Measurements from ENCODE around the gene PIN1.

DNA sequence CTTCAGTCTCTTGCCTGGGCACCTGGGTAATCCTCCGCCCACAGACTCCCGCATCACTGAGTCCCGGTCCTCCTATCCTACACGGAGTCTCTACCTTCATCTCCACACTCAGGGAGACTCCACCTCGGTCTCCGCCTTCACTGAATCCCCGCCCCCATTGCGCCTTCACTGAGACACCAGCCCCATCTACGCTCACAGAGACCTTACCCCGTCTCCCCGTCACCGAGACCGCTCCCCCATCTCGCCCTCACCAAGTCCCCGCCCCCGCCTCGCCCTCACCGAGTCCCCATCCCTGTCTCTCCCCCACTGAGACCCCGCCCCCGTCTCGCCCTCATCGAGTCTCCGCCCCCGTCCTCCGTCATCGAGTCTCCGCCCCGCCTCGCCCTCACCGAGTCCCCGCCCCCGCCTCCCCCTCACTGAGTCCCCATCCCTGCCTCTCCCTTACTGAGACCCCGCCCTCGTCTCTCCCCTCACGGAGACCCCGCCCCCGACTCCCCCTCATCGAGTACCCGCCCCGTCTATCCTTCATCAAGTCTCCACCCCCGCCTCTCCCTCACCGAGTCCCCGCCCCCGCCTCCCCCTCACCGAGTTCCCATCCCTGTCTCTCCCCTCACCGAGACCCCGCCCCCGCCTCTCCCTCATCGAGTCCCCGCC, 43.4 kb upstream of the PIN1 start:
- TF ChIP-seq, protein P1, sequence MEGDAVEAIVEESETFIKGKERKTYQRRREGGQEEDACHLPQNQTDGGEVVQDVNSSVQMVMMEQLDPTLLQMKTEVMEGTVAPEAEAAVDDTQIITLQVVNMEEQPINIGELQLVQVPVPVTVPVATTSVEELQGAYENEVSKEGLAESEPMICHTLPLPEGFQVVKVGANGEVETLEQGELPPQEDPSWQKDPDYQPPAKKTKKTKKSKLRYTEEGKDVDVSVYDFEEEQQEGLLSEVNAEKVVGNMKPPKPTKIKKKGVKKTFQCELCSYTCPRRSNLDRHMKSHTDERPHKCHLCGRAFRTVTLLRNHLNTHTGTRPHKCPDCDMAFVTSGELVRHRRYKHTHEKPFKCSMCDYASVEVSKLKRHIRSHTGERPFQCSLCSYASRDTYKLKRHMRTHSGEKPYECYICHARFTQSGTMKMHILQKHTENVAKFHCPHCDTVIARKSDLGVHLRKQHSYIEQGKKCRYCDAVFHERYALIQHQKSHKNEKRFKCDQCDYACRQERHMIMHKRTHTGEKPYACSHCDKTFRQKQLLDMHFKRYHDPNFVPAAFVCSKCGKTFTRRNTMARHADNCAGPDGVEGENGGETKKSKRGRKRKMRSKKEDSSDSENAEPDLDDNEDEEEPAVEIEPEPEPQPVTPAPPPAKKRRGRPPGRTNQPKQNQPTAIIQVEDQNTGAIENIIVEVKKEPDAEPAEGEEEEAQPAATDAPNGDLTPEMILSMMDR (IDR thresholded peaks at IDR 0.05) = no peak
- no peak for TF ChIP-seq POLR2A (IDR thresholded peaks at IDR 0.05)

Data from right lobe of liver (tissue), 4 donors.